MM.1S (cell line): ENCODE results near the gene CTNNA2.

Source experiments
- DNase-seq: peaks from one replicate; pipeline ENCODE4 v3.0.0-alpha.2; 2015
- H2AFZ ChIP-seq: fragments of 300-600 bp; sonication (generic); 2 replicates; pipeline ENCODE4 v1.6.0; 2016; ENCODE audit warnings: antibody characterized with exemption, low read length
- H3F3A ChIP-seq: fragments of 300-600 bp; sonication (generic); 2 replicates; pipeline ENCODE4 v1.6.1; 2016; ENCODE audit warnings: mild to moderate bottlenecking, antibody characterized with exemption, low read length, moderate library complexity, mixed read lengths; ENCODE audit not compliant: insufficient read depth
- H3K27ac ChIP-seq: fragments of 300-600 bp; sonication (generic); 2 replicates; pipeline ENCODE4 v1.5.1; 2016; ENCODE audit warnings: mild to moderate bottlenecking, low read length
- H3K27me3 ChIP-seq: fragments of 300-600 bp; sonication (generic); replicated peaks from 2 replicates; pipeline ENCODE4 v1.6.0; 2016; ENCODE audit warnings: low read length; ENCODE audit not compliant: insufficient read depth
- H3K36me3 ChIP-seq: fragments of 300-600 bp; sonication (generic); replicated peaks from 2 replicates; pipeline ENCODE4 v1.6.1; 2016; ENCODE audit warnings: mild to moderate bottlenecking, low read length, mixed read lengths; ENCODE audit not compliant: insufficient read depth
- H3K4me1 ChIP-seq: fragments of 300-600 bp; sonication (generic); 2 replicates; pipeline ENCODE4 v1.6.1; 2016; ENCODE audit warnings: low read length, mixed read lengths
- H3K4me2 ChIP-seq: fragments of 300-600 bp; sonication (generic); 2 replicates; pipeline ENCODE4 v1.6.0; 2016; ENCODE audit warnings: low read depth, low read length
- H3K4me3 ChIP-seq: fragments of 300-600 bp; sonication (generic); 2 replicates; pipeline ENCODE4 v1.5.1; 2016; ENCODE audit warnings: low read length, mixed read lengths
- H3K79me2 ChIP-seq: fragments of 300-600 bp; sonication (generic); 2 replicates; pipeline ENCODE4 v1.6.1; 2016; ENCODE audit warnings: mixed run types, low read length, mixed read lengths
- H3K9ac ChIP-seq: fragments of 300-600 bp; sonication (generic); 2 replicates; pipeline ENCODE4 v1.6.1; 2016; ENCODE audit warnings: low read length, mixed read lengths
- H3K9me2 ChIP-seq: fragments of 300-600 bp; sonication (generic); replicated peaks from 2 replicates; pipeline ENCODE4 v1.6.1; 2016; ENCODE audit warnings: mild to moderate bottlenecking, low read length, mixed read lengths; ENCODE audit not compliant: insufficient read depth
- H3K9me3 ChIP-seq: fragments of 300-600 bp; sonication (generic); replicated peaks from 2 replicates; pipeline ENCODE4 v1.6.1; 2016; ENCODE audit warnings: mild to moderate bottlenecking, low read length, mixed read lengths; ENCODE audit not compliant: insufficient read depth
- H4K20me1 ChIP-seq: fragments of 300-600 bp; sonication (generic); 2 replicates; pipeline ENCODE4 v1.6.1; 2016; ENCODE audit warnings: mild to moderate bottlenecking, low read length, moderate library complexity, mixed read lengths; ENCODE audit not compliant: insufficient read depth
- EZH2 ChIP-seq: fragments of 300-600 bp; sonication (generic); optimal IDR thresholded peaks from 2 replicates; pipeline ENCODE3; 2017; ENCODE audit warnings: low read depth, mild to moderate bottlenecking, antibody characterized with exemption, low read length, mixed read lengths
- EZH2phosphoT487 ChIP-seq: fragments of 300-600 bp; sonication (generic); IDR thresholded peaks from 2 replicates; pipeline ENCODE4 v1.6.1; 2018; ENCODE audit warnings: antibody characterized with exemption, low read length
- TF ChIP-seq, protein P1 (sequence below): fragments of 300-600 bp; sonication (generic); IDR thresholded peaks from 2 replicates; pipeline ENCODE4 v1.5.1; 2016; ENCODE audit warnings: antibody characterized with exemption, low read length, mixed read lengths

CTNNA2 gene

GRCh38 chr2:79729532-79729931, 216.7 kb downstream of the CTNNA2 start:
- Histone ChIP-seq H3K4me2 (no peak overlapping the region), H3K4me3 (no peak overlapping the region), H3K9me3 (no peaks in the 10 kb centered on the region), H3F3A (no peaks in the 10 kb centered on the region), H3K79me2 (no peaks in the 10 kb centered on the region), H4K20me1 (no peaks in the 10 kb centered on the region), H2AFZ (no peak overlapping the region), H3K4me1 (no peaks in the 10 kb centered on the region), H3K27ac (no peak overlapping the region), H3K36me3 (no peaks in the 10 kb centered on the region), H3K9me2 (no peaks in the 10 kb centered on the region), H3K9ac (no peak overlapping the region), H3K27me3 (no peaks in the 10 kb centered on the region)
- TF ChIP-seq, protein P1, sequence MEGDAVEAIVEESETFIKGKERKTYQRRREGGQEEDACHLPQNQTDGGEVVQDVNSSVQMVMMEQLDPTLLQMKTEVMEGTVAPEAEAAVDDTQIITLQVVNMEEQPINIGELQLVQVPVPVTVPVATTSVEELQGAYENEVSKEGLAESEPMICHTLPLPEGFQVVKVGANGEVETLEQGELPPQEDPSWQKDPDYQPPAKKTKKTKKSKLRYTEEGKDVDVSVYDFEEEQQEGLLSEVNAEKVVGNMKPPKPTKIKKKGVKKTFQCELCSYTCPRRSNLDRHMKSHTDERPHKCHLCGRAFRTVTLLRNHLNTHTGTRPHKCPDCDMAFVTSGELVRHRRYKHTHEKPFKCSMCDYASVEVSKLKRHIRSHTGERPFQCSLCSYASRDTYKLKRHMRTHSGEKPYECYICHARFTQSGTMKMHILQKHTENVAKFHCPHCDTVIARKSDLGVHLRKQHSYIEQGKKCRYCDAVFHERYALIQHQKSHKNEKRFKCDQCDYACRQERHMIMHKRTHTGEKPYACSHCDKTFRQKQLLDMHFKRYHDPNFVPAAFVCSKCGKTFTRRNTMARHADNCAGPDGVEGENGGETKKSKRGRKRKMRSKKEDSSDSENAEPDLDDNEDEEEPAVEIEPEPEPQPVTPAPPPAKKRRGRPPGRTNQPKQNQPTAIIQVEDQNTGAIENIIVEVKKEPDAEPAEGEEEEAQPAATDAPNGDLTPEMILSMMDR, result no peak
- TF ChIP-seq EZH2 (no peak), EZH2phosphoT487 (no peak)
- no peak for DNase-seq

DNA sequence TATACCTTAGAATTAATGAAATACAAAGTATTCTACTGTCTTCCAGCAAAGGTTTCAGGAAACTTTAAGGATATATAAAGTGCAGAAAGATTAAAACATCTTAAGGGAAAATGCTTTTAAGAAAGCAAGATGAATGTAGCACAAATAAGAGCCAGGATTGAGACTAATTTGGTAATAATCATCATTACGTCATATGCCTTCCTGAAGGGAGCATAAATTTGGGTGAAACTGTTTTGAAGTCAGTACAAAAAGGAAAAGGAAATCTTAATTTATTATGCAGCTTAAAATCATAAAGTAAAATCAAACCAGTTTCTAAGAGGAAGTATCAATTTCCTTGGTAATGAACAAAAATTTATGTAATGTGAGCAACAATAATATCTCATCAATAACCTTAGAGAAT, 221.7 kb downstream of the CTNNA2 start:
- no peaks in the 10 kb centered on the region for H3K9me3 ChIP-seq
- no peaks in the 10 kb centered on the region for H3K79me2 ChIP-seq
- H3K4me2 ChIP-seq, result no peak overlapping the region
- no peaks in the 10 kb centered on the region for H3K36me3 ChIP-seq
- H3K27ac ChIP-seq, result no peak overlapping the region
- H3K4me3 ChIP-seq, result no peak overlapping the region
- no peaks in the 10 kb centered on the region for H3K9me2 ChIP-seq
- no peak overlapping the region for H3K9ac ChIP-seq
- no peaks in the 10 kb centered on the region for H4K20me1 ChIP-seq
- DNase-seq, result no peak
- TF ChIP-seq EZH2, result no peak
- TF ChIP-seq EZH2phosphoT487, result no peak
- TF ChIP-seq, protein P1, result no peak
- H3K4me1 ChIP-seq, result no peaks in the 10 kb centered on the region
- no peak overlapping the region for H2AFZ ChIP-seq
- no peaks in the 10 kb centered on the region for H3K27me3 ChIP-seq
- no peaks in the 10 kb centered on the region for H3F3A ChIP-seq

DNA sequence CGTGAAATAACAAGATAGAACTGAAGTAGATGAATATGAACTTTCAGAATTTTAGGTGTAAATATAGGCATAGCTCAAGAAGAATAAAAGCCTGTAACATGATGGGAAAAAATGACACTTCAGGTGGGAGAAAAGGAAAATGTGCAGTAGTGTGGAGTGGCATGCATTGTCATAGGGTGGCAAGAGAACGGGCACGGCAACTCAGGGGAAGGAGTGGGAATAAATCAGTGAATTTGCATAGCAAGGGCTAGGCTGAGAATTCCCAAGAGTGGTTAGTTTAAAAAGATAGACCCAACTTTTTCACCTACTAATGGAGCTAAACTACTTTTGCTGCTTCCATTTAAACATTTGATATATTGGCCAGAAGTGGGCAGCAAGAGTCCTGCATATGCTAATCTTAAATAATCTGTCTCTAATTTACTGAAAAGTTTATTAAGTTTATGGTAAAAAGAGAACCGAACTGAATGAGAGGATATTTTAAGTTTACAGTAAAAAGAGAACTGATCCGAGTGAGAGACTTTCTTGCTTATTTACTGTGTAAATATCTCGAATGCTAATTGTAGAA, 228.1 kb downstream of the CTNNA2 start:
- Histone ChIP-seq H3K9me2 (no peaks in the 10 kb centered on the region), H3F3A (no peaks in the 10 kb centered on the region), H3K9ac (no peak overlapping the region), H4K20me1 (no peaks in the 10 kb centered on the region), H3K4me2 (no peak overlapping the region), H3K79me2 (no peaks in the 10 kb centered on the region), H3K4me1 (no peaks in the 10 kb centered on the region), H3K27me3 (no peaks in the 10 kb centered on the region), H3K4me3 (no peak overlapping the region), H3K9me3 (no peaks in the 10 kb centered on the region), H3K27ac (no peak overlapping the region), H3K36me3 (no peaks in the 10 kb centered on the region), H2AFZ (no peak overlapping the region)
- TF ChIP-seq, protein P1, result no peak
- DNase-seq, result no peak
